HEK293T (cell line): Measurements from ENCODE around the gene YPEL2.
A peak's percentile ranks its signal among the peaks of the same experiment; 100 is the strongest.
"Not testable (repeated sequence)": the region's sequence is repeated elsewhere in the genome, so short reads cannot be mapped to it uniquely, and the experiment has no call there.

ENCODE experiments used
- CTCF ChIA-PET: fragments of 350-600 bp; formaldehyde crosslinking; extraction: SDS; loops from one replicate; lab custom pipeline; 2021; ENCODE audit warnings: antibody characterized with exemption, inconsistent platforms; lab: Yijun Ruan, JAX
- POLR2A ChIA-PET: fragments of 350-600 bp; formaldehyde crosslinking; extraction: SDS; loops from one replicate; lab custom pipeline; 2020; ENCODE audit warnings: antibody characterized with exemption, inconsistent platforms; lab: Yijun Ruan, JAX
- DNase-seq: peaks from one replicate; pipeline ENCODE4 v3.0.0; 2012; ENCODE audit warnings: mixed read lengths; ENCODE audit errors: extremely low spot score
- ARNT ChIP-seq: fragments of 450-650 bp; IDR thresholded peaks from 2 replicates; pipeline ENCODE4 v1.6.1; 2017; ENCODE audit warnings: mild to moderate bottlenecking
- BHLHE40 ChIP-seq: fragments of 450-650 bp; IDR thresholded peaks from 2 replicates; pipeline ENCODE4 v1.6.1; 2016; ENCODE audit warnings: mild to moderate bottlenecking, moderate library complexity, borderline replicate concordance
- CTBP1 ChIP-seq: fragments of 450-650 bp; IDR thresholded peaks from 2 replicates; pipeline ENCODE4 v1.6.1; 2016; ENCODE audit warnings: borderline replicate concordance
- ELF4 ChIP-seq: fragments of 450-650 bp; IDR thresholded peaks from 2 replicates; pipeline ENCODE4 v1.6.1; 2017; ENCODE audit warnings: antibody characterized with exemption
- FOXA1 ChIP-seq: fragments of 450-650 bp; IDR thresholded peaks from 2 replicates; pipeline ENCODE4 v1.6.1; 2016; ENCODE audit warnings: mild to moderate bottlenecking
- FOXK2 ChIP-seq: fragments of 450-650 bp; IDR thresholded peaks from 2 replicates; pipeline ENCODE4 v1.6.1; 2016; ENCODE audit warnings: mild to moderate bottlenecking
- FOXM1 ChIP-seq: fragments of 450-650 bp; IDR thresholded peaks from 2 replicates; pipeline ENCODE4 v1.6.1; 2017; ENCODE audit warnings: mild to moderate bottlenecking, borderline replicate concordance
- HDGF ChIP-seq: fragments of 450-650 bp; IDR thresholded peaks from 2 replicates; pipeline ENCODE4 v1.6.1; 2017; ENCODE audit warnings: antibody characterized with exemption, borderline replicate concordance
- L3MBTL2 ChIP-seq: fragments of 450-650 bp; conservative IDR thresholded peaks from 2 replicates; pipeline ENCODE4 v1.6.1; 2016; ENCODE audit warnings: mild to moderate bottlenecking
- LEF1 ChIP-seq: fragments of 450-650 bp; IDR thresholded peaks from 2 replicates; pipeline ENCODE4 v1.6.1; 2017; ENCODE audit warnings: mild to moderate bottlenecking, borderline replicate concordance
- NFRKB ChIP-seq: fragments of 450-650 bp; IDR thresholded peaks from 2 replicates; pipeline ENCODE4 v1.6.1; 2016; ENCODE audit warnings: mild to moderate bottlenecking, moderate library complexity
- PKNOX1 ChIP-seq: fragments of 450-650 bp; IDR thresholded peaks from 2 replicates; pipeline ENCODE4 v1.6.1; 2016
- SP1 ChIP-seq: fragments of 450-650 bp; IDR thresholded peaks from 2 replicates; pipeline ENCODE4 v1.6.1; 2017
- SUZ12 ChIP-seq: fragments of 450-650 bp; IDR thresholded peaks from 2 replicates; pipeline ENCODE4 v1.6.1; 2016; ENCODE audit warnings: mild to moderate bottlenecking
- TARDBP ChIP-seq: fragments of 450-650 bp; IDR thresholded peaks from 2 replicates; pipeline ENCODE4 v1.6.1; 2016
- ZNF384 ChIP-seq: fragments of 450-650 bp; IDR thresholded peaks from 2 replicates; pipeline ENCODE4 v1.6.1; 2016

Gene YPEL2

GRCh38 chr17:59402760-59403159, 71.3 kb downstream of the YPEL2 start:
- CTCF ChIA-PET = no interaction called here
- no peak for DNase-seq
- TF ChIP-seq LEF1 = no peak
- no peak for TF ChIP-seq FOXK2
- TF ChIP-seq ARNT = no peak
- POLR2A ChIA-PET = no interaction called here

GRCh38 chr17:59404471-59404870, 73.0 kb downstream of the YPEL2 start:
- no peak for DNase-seq
- ChIA-PET POLR2A (no interaction called here), CTCF (interaction anchor here (0.7 kb wide), 1 partner anchor 35 kb away, joined by 4 read pairs; no protein-coding TSS in a partner anchor)
- TF ChIP-seq SP1 = no peak

- DNase-seq = no peak
- ChIA-PET POLR2A (no interaction called here), CTCF (interaction anchor here (0.7 kb wide), 2 partner anchors 9 to 195 kb away, joined by 3 read pairs; no protein-coding TSS in a partner anchor)
- TF ChIP-seq FOXM1 (no peak), PKNOX1 (no peak), L3MBTL2 (no peak), TARDBP (no peak), HDGF (no peak), BHLHE40 (no peak), ELF4 (no peak), SP1 (no peak), LEF1 (no peak), FOXK2 (no peak), SUZ12 (no peak), ZNF384 (no peak)
Measured at GRCh38 chr17:59405944-59406705, 74.7 kb downstream of the YPEL2 start.

GRCh38 chr17:59406808-59407381, 75.4 kb downstream of the YPEL2 start:
- TF ChIP-seq NFRKB (no peak), ARNT (no peak), FOXK2 (no peak), FOXA1 (no peak), SUZ12 (no peak), ELF4 (no peak), PKNOX1 (no peak), CTBP1 (no peak), BHLHE40 (no peak), ZNF384 (no peak), HDGF (no peak), SP1 (no peak), FOXM1 (no peak)
- DNase-seq = peak; percentile 32
- POLR2A ChIA-PET = no interaction called here
- CTCF ChIA-PET = no interaction called here

- TF ChIP-seq HDGF (no peak), L3MBTL2 (no peak), SUZ12 (no peak), SP1 (no peak), FOXM1 (no peak), BHLHE40 (no peak), LEF1 (no peak), ARNT (no peak)
- CTCF ChIA-PET = no interaction called here
- no peak for DNase-seq
- POLR2A ChIA-PET = no interaction called here
Measured at GRCh38 chr17:59409336-59410048, 78.0 kb downstream of the YPEL2 start.

- POLR2A ChIA-PET = no interaction called here
- DNase-seq = no peak
- CTCF ChIA-PET = no interaction called here
- TF ChIP-seq BHLHE40 = no peak
- no peak for TF ChIP-seq ELF4
- TF ChIP-seq CTBP1 = no peak
- no peak for TF ChIP-seq FOXK2
- TF ChIP-seq LEF1 = no peak
- TF ChIP-seq TARDBP = no peak
- TF ChIP-seq ZNF384 = no peak
- TF ChIP-seq FOXA1 = no peak
- TF ChIP-seq SP1 = no peak
- no peak for TF ChIP-seq ARNT
- no peak for TF ChIP-seq NFRKB
- no peak for TF ChIP-seq SUZ12
- no peak for TF ChIP-seq FOXM1
- no peak for TF ChIP-seq PKNOX1
- no peak for TF ChIP-seq HDGF
- no peak for TF ChIP-seq L3MBTL2
Measured at GRCh38 chr17:59410049-59410437, 78.6 kb downstream of the YPEL2 start.

- POLR2A ChIA-PET, DNase-seq, CTCF ChIA-PET: not testable (repeated sequence)
Measured at GRCh38 chr17:59412431-59412830, 81.0 kb downstream of the YPEL2 start.
